PC-3 (cell line): ENCODE results near the gene OMD. TPM values are rescaled to one million over a fixed set of nuclear protein-coding genes. Genes with fewer than 3 reads are reported as not detected.

Source experiments
- ATAC-seq: fragments of 200-7000 bp; cut with Tn5 transposase; 2 replicates; pipeline ENCODE4 v1.9.1; 2020; ENCODE audit warnings: mild to moderate bottlenecking, moderate library complexity
- BruUV-seq: library from RNA; stranded (reverse); fragments of 400-500 nt; replicated peaks from 2 replicates; lab custom pipeline; 2021; lab: Mats Ljungman, UMichigan
- CTCF ChIA-PET: fragments of 300-600 bp; sonication (Branson Sonifier 250); formaldehyde crosslinking; loops from one replicate; lab custom pipeline; 2022; ENCODE audit warnings: antibody characterized with exemption; lab: Charles Lee
- POLR2A ChIA-PET: fragments of 300-600 bp; sonication (Branson Sonifier 250); formaldehyde crosslinking; loops from one replicate; lab custom pipeline; 2022; ENCODE audit warnings: antibody characterized with exemption; ENCODE audit not compliant: unreplicated experiment; lab: Charles Lee
- DNase-seq: peaks from one replicate; pipeline ENCODE4 v3.0.0-alpha.2; 2015
- H2AFZ ChIP-seq: fragments of 300-600 bp; sonication (generic); 2 replicates; pipeline ENCODE4 v1.6.0; 2016; ENCODE audit warnings: antibody characterized with exemption, low read length
- H3F3A ChIP-seq: fragments of 300-600 bp; sonication (generic); one replicate; pipeline ENCODE4 v1.6.0; 2017; ENCODE audit warnings: antibody characterized with exemption, low read length, control low read depth, mild to moderate bottlenecking; ENCODE audit not compliant: unreplicated experiment
- H3K27ac ChIP-seq: fragments of 300-600 bp; sonication (generic); 2 replicates; pipeline ENCODE4 v1.5.1; 2016; ENCODE audit warnings: mild to moderate bottlenecking, low read length
- H3K27me3 ChIP-seq: fragments of 300-600 bp; sonication (generic); 2 replicates; pipeline ENCODE4 v1.6.1; 2016; ENCODE audit warnings: low read length, mixed read lengths
- H3K36me3 ChIP-seq: fragments of 300-600 bp; sonication (generic); 2 replicates; pipeline ENCODE4 v1.6.1; 2016; ENCODE audit warnings: low read depth, mixed run types, low read length, mixed read lengths
- H3K4me1 ChIP-seq: fragments of 300-600 bp; sonication (generic); 2 replicates; pipeline ENCODE4 v1.5.1; 2016; ENCODE audit warnings: low read length; ENCODE audit not compliant: insufficient read depth
- H3K4me2 ChIP-seq: fragments of 300-600 bp; sonication (generic); 2 replicates; pipeline ENCODE4 v1.6.0; 2016; ENCODE audit warnings: low read length
- H3K4me3 ChIP-seq: fragments of 300-600 bp; sonication (generic); 2 replicates; pipeline ENCODE4 v1.5.1; 2016; ENCODE audit warnings: mild to moderate bottlenecking, low read length, mixed read lengths
- H3K79me2 ChIP-seq: fragments of 300-600 bp; sonication (generic); 2 replicates; pipeline ENCODE4 v1.6.1; 2017; ENCODE audit warnings: low read length, mixed read lengths
- H3K9ac ChIP-seq: fragments of 300-600 bp; sonication (generic); 2 replicates; pipeline ENCODE4 v1.6.0; 2016; ENCODE audit warnings: mild to moderate bottlenecking, low read length
- H3K9me2 ChIP-seq: fragments of 300-600 bp; sonication (generic); replicated peaks from 2 replicates; pipeline ENCODE4 v1.6.1; 2016; ENCODE audit warnings: mixed run types, low read length, mixed read lengths
- H3K9me3 ChIP-seq: fragments of 300-600 bp; sonication (generic); 2 replicates; pipeline ENCODE4 v1.6.1; 2016; ENCODE audit warnings: low read length, mixed read lengths
- H4K20me1 ChIP-seq: fragments of 300-600 bp; sonication (generic); 2 replicates; pipeline ENCODE4 v1.6.1; 2016; ENCODE audit warnings: low read length, mixed read lengths
- CTCF ChIP-seq: fragments of 300-600 bp; sonication (generic); conservative IDR thresholded peaks from 2 replicates; pipeline ENCODE4 v1.5.1; 2017; ENCODE audit warnings: antibody characterized with exemption, low read depth, mild to moderate bottlenecking, low read length
- EZH2 ChIP-seq: fragments of 300-600 bp; sonication (generic); IDR thresholded peaks from one replicate; pipeline ENCODE4 v1.6.1; 2017; ENCODE audit warnings: antibody characterized with exemption, mild to moderate bottlenecking, low read length; ENCODE audit not compliant: unreplicated experiment
- EZH2phosphoT487 ChIP-seq: fragments of 300-600 bp; sonication (generic); IDR thresholded peaks from 2 replicates; pipeline ENCODE4 v1.6.1; 2018; ENCODE audit warnings: mild to moderate bottlenecking, antibody characterized with exemption, low read length, borderline replicate concordance
- intact Hi-C: fragments of 100-400 bp; cut with micrococcal nuclease; formaldehyde crosslinking; loops from 2 replicates; pipeline ENCODE4 v1.9.0; 2023
- total RNA-seq: library from RNA; depleted of rRNA; stranded (reverse); fragments of >200 nt; gene quantifications from 2 replicates; pipeline ENCODE4 v1.2.3, GENCODE V29; 2014

OMD gene
- total RNA-seq, 1 experiment from 2014 or later, result not detected

GRCh38 chr9:92444841-92445240 lies 20.6 kb upstream of the OMD start:
- ChIA-PET CTCF (no interaction called here), POLR2A (no interaction called here)
- no peak for ATAC-seq
- H3K4me3 ChIP-seq, result no peak overlapping the region
- no peaks in the 10 kb centered on the region for H3K79me2 ChIP-seq
- H3K9me3 ChIP-seq, result no peaks in the 10 kb centered on the region
- no TSS peak for BruUV-seq
- no peak overlapping the region for H3K9ac ChIP-seq
- no peaks in the 10 kb centered on the region for H3K27me3 ChIP-seq
- no peaks in the 10 kb centered on the region for H3K36me3 ChIP-seq
- DNase-seq, result no peak
- H3K4me2 ChIP-seq, result no peak overlapping the region
- H3K9me2 ChIP-seq, result no peaks in the 10 kb centered on the region
- no peak overlapping the region for H2AFZ ChIP-seq
- no peaks in the 10 kb centered on the region for H3F3A ChIP-seq
- intact Hi-C loops, result no loop called here
- H3K27ac ChIP-seq, result no peak overlapping the region
- peaks cover 2% of the 10 kb centered on the region for H3K4me1 ChIP-seq
- TF ChIP-seq CTCF (no peak), EZH2 (no peak), EZH2phosphoT487 (no peak)
- no peaks in the 10 kb centered on the region for H4K20me1 ChIP-seq

GRCh38 chr9:92440751-92441046 lies 16.4 kb upstream of the OMD start:
- Histone ChIP-seq H3K79me2 (no peaks in the 10 kb centered on the region), H3K27me3 (no peaks in the 10 kb centered on the region), H3K9ac (no peak overlapping the region), H3K9me3 (no peaks in the 10 kb centered on the region), H4K20me1 (no peaks in the 10 kb centered on the region), H3K27ac (no peak overlapping the region), H3K4me2 (no peak overlapping the region), H3K4me1 (peaks cover 8% of the 10 kb centered on the region), H3K9me2 (no peaks in the 10 kb centered on the region), H3F3A (no peaks in the 10 kb centered on the region), H3K36me3 (no peaks in the 10 kb centered on the region), H2AFZ (no peak overlapping the region), H3K4me3 (no peak overlapping the region)
- BruUV-seq, result no TSS peak
- TF ChIP-seq EZH2 (no peak), CTCF (no peak), EZH2phosphoT487 (no peak)
- DNase-seq, result no peak
- ChIA-PET CTCF (no interaction called here), POLR2A (no interaction called here)
- ATAC-seq, result no peak
- intact Hi-C loops, result loop anchor here (1.0 kb wide), 1 partner anchor 97 kb away; no protein-coding TSS in a partner anchor

GRCh38 chr9:92439921-92440750 lies 15.9 kb upstream of the OMD start:
- H4K20me1 ChIP-seq, result no peaks in the 10 kb centered on the region
- POLR2A ChIA-PET, result no interaction called here
- H3K4me3 ChIP-seq, result no peak overlapping the region
- no peaks in the 10 kb centered on the region for H3F3A ChIP-seq
- no peak for TF ChIP-seq EZH2
- no peak for TF ChIP-seq EZH2phosphoT487
- no peak for TF ChIP-seq CTCF
- peaks cover 8% of the 10 kb centered on the region for H3K4me1 ChIP-seq
- H3K36me3 ChIP-seq, result no peaks in the 10 kb centered on the region
- peak overlapping the region; percentile 14; the same call in 1 of the 2 replicates for H3K4me2 ChIP-seq
- intact Hi-C loops, result loop anchor here (1.0 to 5.0 kb wide), 3 partner anchors 97 to 195 kb away; partner anchors contain the start of genes CENPP and NOL8
- no TSS peak for BruUV-seq
- CTCF ChIA-PET, result interaction anchor here (1.3 kb wide), 1 partner anchor 112 kb away, joined by 10 read pairs; no protein-coding TSS in a partner anchor
- H3K27me3 ChIP-seq, result no peaks in the 10 kb centered on the region
- no peak overlapping the region for H2AFZ ChIP-seq
- no peaks in the 10 kb centered on the region for H3K9me2 ChIP-seq
- H3K9ac ChIP-seq, result no peak overlapping the region
- DNase-seq (peak; percentile 74), ATAC-seq (peak; percentile 100)
- no peaks in the 10 kb centered on the region for H3K79me2 ChIP-seq
- peak overlapping the region; percentile 33; the same call in 1 of the 2 replicates for H3K27ac ChIP-seq
- H3K9me3 ChIP-seq, result no peaks in the 10 kb centered on the region
